Measurements from ENCODE around the gene DOCK3.
"Not testable (repeated sequence)": the region's sequence is repeated elsewhere in the genome, so short reads cannot be mapped to it uniquely, and the experiment has no call there.

Gene DOCK3

GRCh38 chr3:50737906-50738598, 63.3 kb downstream of the DOCK3 start:
- Histone ChIP-seq H3K36me3 (no peaks in the 10 kb centered on the region), H3K4me1 (no peaks in the 10 kb centered on the region), H3K4me3 (ENCODE audit: low read depth, low read length) (no peak overlapping the region), H3K9me3 (no peaks in the 10 kb centered on the region), H3K27me3 (no peaks in the 10 kb centered on the region)
- TF ChIP-seq CTCF (IDR thresholded peaks at IDR 0.05; ENCODE audit: low read depth, low read length) = no peak
- DNase-seq = no peak

- H3K36me3 ChIP-seq = no peaks in the 10 kb centered on the region
- no peaks in the 10 kb centered on the region for H3K9me3 ChIP-seq
- H3K4me3 ChIP-seq (ENCODE audit: low read depth, low read length) = no peak overlapping the region
- H3K27me3 ChIP-seq = no peaks in the 10 kb centered on the region
- no peak for DNase-seq
- no peak for TF ChIP-seq CTCF (IDR thresholded peaks at IDR 0.05; ENCODE audit: low read depth, low read length)
- no peaks in the 10 kb centered on the region for H3K4me1 ChIP-seq
Observed at GRCh38 chr3:50743643-50744042, 68.9 kb downstream of the DOCK3 start.

- no peak overlapping the region for H3K4me3 ChIP-seq (ENCODE audit: low read depth, low read length)
- H3K27me3 ChIP-seq = no peaks in the 10 kb centered on the region
- no peaks in the 10 kb centered on the region for H3K36me3 ChIP-seq
- H3K9me3 ChIP-seq = no peaks in the 10 kb centered on the region
- no peak for DNase-seq
- H3K4me1 ChIP-seq = no peaks in the 10 kb centered on the region
- TF ChIP-seq CTCF (IDR thresholded peaks at IDR 0.05; ENCODE audit: low read depth, low read length) = no peak
Observed at GRCh38 chr3:50749822-50750221, 75.1 kb downstream of the DOCK3 start.

GRCh38 chr3:50759015-50759414, 84.3 kb downstream of the DOCK3 start:
- H3K27me3 ChIP-seq = no peaks in the 10 kb centered on the region
- TF ChIP-seq CTCF (IDR thresholded peaks at IDR 0.05; ENCODE audit: low read depth, low read length) = no peak
- no peaks in the 10 kb centered on the region for H3K36me3 ChIP-seq
- no peaks in the 10 kb centered on the region for H3K9me3 ChIP-seq
- H3K4me1 ChIP-seq = no peaks in the 10 kb centered on the region
- no peak overlapping the region for H3K4me3 ChIP-seq (ENCODE audit: low read depth, low read length)
- no peak for DNase-seq

- no peaks in the 10 kb centered on the region for H3K36me3 ChIP-seq
- H3K9me3 ChIP-seq = no peaks in the 10 kb centered on the region
- no peaks in the 10 kb centered on the region for H3K27me3 ChIP-seq
- H3K4me1 ChIP-seq = no peaks in the 10 kb centered on the region
- no peak for TF ChIP-seq CTCF (IDR thresholded peaks at IDR 0.05; ENCODE audit: low read depth, low read length)
- no peak for DNase-seq
- H3K4me3 ChIP-seq (ENCODE audit: low read depth, low read length) = no peak overlapping the region
Observed at GRCh38 chr3:50777680-50778079, 103.0 kb downstream of the DOCK3 start.

GRCh38 chr3:50781766-50782165, 107.0 kb downstream of the DOCK3 start:
- not testable (repeated sequence) for H3K36me3 ChIP-seq; H3K27me3 ChIP-seq; H3K4me1 ChIP-seq; DNase-seq; H3K4me3 ChIP-seq (ENCODE audit: low read depth, low read length); H3K9me3 ChIP-seq
